Activated CD8-positive, alpha-beta T cell treated with anti-CD3 and anti-CD28 coated beads, Interleukin-2, amount 10 ng/mL, durations not matched to agents 7 days and 5 days (primary cell): ENCODE measurements around the gene TCFL5. TPM values are rescaled to one million over a fixed set of nuclear protein-coding genes. Genes with fewer than 3 reads are reported as not detected.

ENCODE experiments used
- ATAC-seq: fragments of 150-1000 bp; cut with Tn5 transposase; one replicate; pipeline ENCODE4 v1.10.0; 2021; ENCODE audit warnings: moderate library complexity
- CTCF ChIA-PET: fragments of 350-600 bp; sonication (Branson Sonifier 250); formaldehyde crosslinking; loops from one replicate; lab custom pipeline; 2021; ENCODE audit warnings: antibody characterized with exemption; lab: Charles Lee
- POLR2A ChIA-PET: fragments of 350-600 bp; sonication (Branson Sonifier 250); formaldehyde crosslinking; loops from one replicate; lab custom pipeline; 2021; ENCODE audit warnings: antibody characterized with exemption; lab: Charles Lee
- DNase-seq: peaks from one replicate; pipeline ENCODE4 v3.0.0-alpha.2; 2020
- H3K27ac Mint-ChIP-seq: one replicate; pipeline ENCODE4 v1.8.0; 2021; ENCODE audit warnings: mild to moderate bottlenecking, mixed read lengths
- H3K27me3 Mint-ChIP-seq: one replicate; pipeline ENCODE4 v1.8.0; 2021; ENCODE audit warnings: low read depth, mixed read lengths
- H3K36me3 Mint-ChIP-seq: one replicate; pipeline ENCODE4 v1.8.0; 2021; ENCODE audit warnings: low read depth, mixed read lengths
- H3K4me1 Mint-ChIP-seq: one replicate; pipeline ENCODE4 v1.8.0; 2021; ENCODE audit warnings: low read depth, mixed read lengths
- H3K4me3 Mint-ChIP-seq: one replicate; pipeline ENCODE4 v1.8.0; 2021; ENCODE audit warnings: mild to moderate bottlenecking, mixed read lengths
- H3K9me3 Mint-ChIP-seq: one replicate; pipeline ENCODE4 v1.8.0; 2022; ENCODE audit warnings: mixed read lengths; ENCODE audit not compliant: insufficient read depth
- total RNA-seq, 2 experiments: library from RNA; stranded (reverse); gene quantifications; one replicate each; pipeline ENCODE4 v1.2.3, GENCODE V29; 2021

TCFL5 gene
- 1 to 10 TPM; 7.9 to 9.6 TPM for total RNA-seq

DNA sequence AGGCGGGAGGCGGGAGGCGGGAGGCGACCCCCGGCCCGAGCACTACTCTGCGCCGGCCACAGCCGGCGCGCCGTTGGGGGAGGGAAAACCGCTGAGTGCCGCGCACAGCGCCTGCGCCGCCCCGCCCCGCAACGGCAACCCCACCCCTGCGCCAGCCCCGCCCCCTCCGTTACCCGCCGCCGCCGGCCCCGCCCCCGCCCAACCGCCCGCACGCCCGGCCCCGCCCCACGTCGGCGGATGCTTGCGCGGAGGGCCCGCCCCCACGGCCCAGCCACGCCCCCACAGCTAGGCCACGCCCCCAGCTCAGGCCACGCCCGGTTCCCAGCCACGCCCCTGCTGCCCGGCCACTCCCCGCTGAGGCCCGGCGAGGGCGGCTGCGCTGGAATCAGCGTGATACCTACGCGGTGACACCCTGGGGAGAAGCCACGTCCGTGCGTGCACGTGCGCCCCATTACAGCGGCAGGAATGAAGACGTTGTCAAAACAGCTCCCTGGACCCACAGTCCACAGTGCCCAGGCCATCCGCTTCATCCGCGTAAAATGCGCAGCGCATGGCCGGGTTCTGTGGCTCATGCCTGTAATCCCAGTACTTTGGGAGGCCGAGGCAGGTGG is at the start of gene TCFL5:
TSS of gene TCFL5 (minus strand) at position 97 of the 611 bp plus-strand sequence. CDS start 152 bp downstream, outside the sequence.
- CTCF ChIA-PET = interaction anchor here (1.0 to 1.2 kb wide), 4 partner anchors 12 to 362 kb away, joined by 3 to 10 read pairs (median 3); no protein-coding TSS in a partner anchor
- peaks cover 7% of the 10 kb centered on the region for H3K36me3 Mint-ChIP-seq
- H3K27ac Mint-ChIP-seq = no peak within 1 kb of the TSS

GRCh38 chr20:62910777-62911497 is 49.3 kb upstream of the TCFL5 start:
- POLR2A ChIA-PET = interaction anchor here (0.9 to 1.8 kb wide), 2 partner anchors 14 to 18 kb away, joined by 3 to 5 read pairs; no protein-coding TSS in a partner anchor
- CTCF ChIA-PET = interaction anchor here (1.9 kb wide), 1 partner anchor 10 kb away, joined by 8 read pairs; no protein-coding TSS in a partner anchor
- no peak for DNase-seq

More for the DNA sequence above, at the start of gene TCFL5:
- ATAC-seq = peak; percentile 88
- DNase-seq = peak; percentile 92
- H3K9me3 Mint-ChIP-seq = no peaks in the 10 kb centered on the region
- H3K4me1 Mint-ChIP-seq = peaks cover 23% of the 10 kb centered on the region
- peak within 1 kb of the TSS; percentile 64 for H3K4me3 Mint-ChIP-seq
- POLR2A ChIA-PET = interaction anchor here (1.2 to 1.5 kb wide), 2 partner anchors 47 to 56 kb away, joined by 3 to 5 read pairs; no protein-coding TSS in a partner anchor
- H3K27me3 Mint-ChIP-seq = peaks cover 4% of the 10 kb centered on the region

DNA sequence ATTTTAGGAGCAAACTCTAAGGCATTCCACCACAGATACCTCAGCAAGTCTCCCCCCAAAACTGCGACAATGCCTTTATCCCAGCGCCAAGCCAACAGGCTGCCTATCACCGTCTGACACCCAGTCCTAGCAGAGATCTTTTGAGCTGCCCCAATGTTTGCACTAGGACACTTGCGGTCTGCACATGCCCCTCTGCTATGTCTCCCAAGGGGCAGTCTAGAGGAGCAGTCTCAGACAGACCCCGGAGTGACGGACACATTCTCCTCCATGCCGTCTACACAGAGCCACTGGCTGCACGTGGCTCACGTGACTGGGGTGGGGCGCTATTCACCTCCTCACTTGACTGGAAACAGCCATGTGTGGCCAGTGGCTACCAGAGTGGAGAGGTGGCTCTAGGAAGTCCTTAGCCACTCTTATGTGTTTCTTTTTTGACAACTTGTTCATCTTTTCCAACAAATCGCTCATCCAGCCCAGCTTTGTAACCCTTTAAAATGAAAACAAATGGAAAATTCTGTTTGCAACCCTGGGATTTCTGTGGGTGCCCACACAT is 48.7 kb upstream of the TCFL5 start:
- Mint-ChIP-seq H3K36me3 (peaks cover 69% of the 10 kb centered on the region), H3K27ac (peak overlapping the region; percentile 16), H3K9me3 (no peaks in the 10 kb centered on the region), H3K4me1 (peaks cover 44% of the 10 kb centered on the region), H3K4me3 (no peak overlapping the region), H3K27me3 (no peaks in the 10 kb centered on the region)
- POLR2A ChIA-PET = interaction anchor here (0.9 kb wide), 1 partner anchor 525 kb away, joined by 3 read pairs; no protein-coding TSS in a partner anchor
- CTCF ChIA-PET = interaction anchor here (1.3 to 5.3 kb wide), 3 partner anchors 9 to 27 kb away, joined by 3 to 105 read pairs (median 8); no protein-coding TSS in a partner anchor
- no peak for ATAC-seq
- DNase-seq = no peak

More at GRCh38 chr20:62910777-62911497, 49.3 kb upstream of the TCFL5 start:
- ATAC-seq = no peak
- no peak overlapping the region for H3K4me3 Mint-ChIP-seq
- H3K36me3 Mint-ChIP-seq = peaks cover 63% of the 10 kb centered on the region
- H3K9me3 Mint-ChIP-seq = no peaks in the 10 kb centered on the region
- H3K4me1 Mint-ChIP-seq = peaks cover 49% of the 10 kb centered on the region
- no peak overlapping the region for H3K27ac Mint-ChIP-seq
- no peaks in the 10 kb centered on the region for H3K27me3 Mint-ChIP-seq

- ChIA-PET CTCF (interaction anchor here (1.3 to 5.3 kb wide), 4 partner anchors 10 to 45 kb away, joined by 3 to 105 read pairs (median 10); no protein-coding TSS in a partner anchor), POLR2A (interaction anchor here (0.9 to 2.2 kb wide), 2 partner anchors 9 to 524 kb away, joined by 3 to 9 read pairs; no protein-coding TSS in a partner anchor)
- Mint-ChIP-seq H3K36me3 (peaks cover 75% of the 10 kb centered on the region), H3K27ac (peak overlapping the region; percentile 39), H3K4me1 (peaks cover 38% of the 10 kb centered on the region), H3K4me3 (no peak overlapping the region), H3K9me3 (no peaks in the 10 kb centered on the region), H3K27me3 (no peaks in the 10 kb centered on the region)
- ATAC-seq = no peak
- DNase-seq = no peak
Observed at GRCh38 chr20:62908971-62909791, 47.6 kb upstream of the TCFL5 start.

DNA sequence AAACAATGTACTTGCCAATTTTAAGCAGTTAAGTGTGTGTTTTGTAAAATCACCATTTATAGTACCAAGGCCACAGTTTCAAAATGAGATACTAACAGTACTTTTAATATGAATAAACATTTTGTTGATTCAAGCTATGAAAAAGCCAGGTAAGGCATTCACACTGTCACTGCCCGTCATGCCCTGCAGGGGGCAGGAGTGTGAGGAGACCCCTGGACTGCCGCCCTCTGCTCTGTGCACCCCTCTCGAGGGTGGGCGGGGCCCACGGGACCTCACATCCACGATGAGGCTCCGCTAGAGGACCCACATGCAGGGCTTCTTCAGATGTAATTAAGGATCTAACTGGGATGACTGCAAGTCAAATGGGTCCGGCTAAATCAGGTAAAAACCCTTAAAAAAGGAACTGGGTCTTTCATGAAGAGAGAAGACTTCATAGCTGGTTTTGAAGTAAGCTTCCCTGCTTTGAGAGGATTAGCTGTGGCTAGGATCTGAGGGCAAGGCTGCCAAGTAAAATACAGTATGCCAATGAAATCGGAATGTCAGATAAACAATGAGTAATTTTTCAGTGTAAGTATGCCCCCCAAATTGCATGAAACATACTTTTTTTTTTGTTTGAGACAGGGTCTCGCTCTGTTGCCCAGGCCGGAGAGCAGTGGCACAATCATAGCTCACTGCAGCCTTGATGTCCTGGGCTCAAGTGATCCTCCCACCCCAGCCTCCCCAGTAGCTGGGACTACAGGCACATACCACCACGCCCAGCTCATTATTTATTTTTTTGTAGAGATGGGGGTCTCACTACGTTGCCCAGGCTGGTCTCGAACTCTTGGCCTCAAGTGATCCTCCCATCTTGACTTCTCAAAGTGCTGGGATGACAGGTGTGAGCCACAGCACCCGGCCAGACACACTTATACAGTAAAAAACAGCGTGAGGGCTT is 46.0 kb upstream of the TCFL5 start:
- H3K9me3 Mint-ChIP-seq = no peaks in the 10 kb centered on the region
- no peak overlapping the region for H3K4me3 Mint-ChIP-seq
- H3K36me3 Mint-ChIP-seq = peaks cover 80% of the 10 kb centered on the region
- ChIA-PET CTCF (interaction anchor here (0.6 to 5.3 kb wide), 17 partner anchors 9 to 101 kb away, joined by 3 to 105 read pairs (median 6); partner anchors contain the start of genes GID8 and SLC17A9), POLR2A (interaction anchor here (0.8 to 2.2 kb wide), 4 partner anchors 9 to 20 kb away, joined by 3 to 9 read pairs (median 4); no protein-coding TSS in a partner anchor)
- DNase-seq = peak; percentile 52
- peak; percentile 74 for ATAC-seq
- peaks cover 41% of the 10 kb centered on the region for H3K4me1 Mint-ChIP-seq
- H3K27ac Mint-ChIP-seq = no peak overlapping the region
- no peaks in the 10 kb centered on the region for H3K27me3 Mint-ChIP-seq

GRCh38 chr20:62906647-62907375 is 45.2 kb upstream of the TCFL5 start:
- no peak for DNase-seq
- H3K36me3 Mint-ChIP-seq = peaks cover 83% of the 10 kb centered on the region
- H3K27me3 Mint-ChIP-seq = no peaks in the 10 kb centered on the region
- ChIA-PET POLR2A (interaction anchor here (0.8 to 2.2 kb wide), 4 partner anchors 10 to 19 kb away, joined by 3 to 9 read pairs (median 4); no protein-coding TSS in a partner anchor), CTCF (interaction anchor here (0.6 to 5.3 kb wide), 15 partner anchors 8 to 102 kb away, joined by 3 to 105 read pairs (median 6); partner anchors contain the start of genes GID8 and SLC17A9)
- ATAC-seq = no peak
- H3K9me3 Mint-ChIP-seq = no peaks in the 10 kb centered on the region
- H3K4me3 Mint-ChIP-seq = no peak overlapping the region
- H3K4me1 Mint-ChIP-seq = peaks cover 40% of the 10 kb centered on the region
- no peak overlapping the region for H3K27ac Mint-ChIP-seq

DNA sequence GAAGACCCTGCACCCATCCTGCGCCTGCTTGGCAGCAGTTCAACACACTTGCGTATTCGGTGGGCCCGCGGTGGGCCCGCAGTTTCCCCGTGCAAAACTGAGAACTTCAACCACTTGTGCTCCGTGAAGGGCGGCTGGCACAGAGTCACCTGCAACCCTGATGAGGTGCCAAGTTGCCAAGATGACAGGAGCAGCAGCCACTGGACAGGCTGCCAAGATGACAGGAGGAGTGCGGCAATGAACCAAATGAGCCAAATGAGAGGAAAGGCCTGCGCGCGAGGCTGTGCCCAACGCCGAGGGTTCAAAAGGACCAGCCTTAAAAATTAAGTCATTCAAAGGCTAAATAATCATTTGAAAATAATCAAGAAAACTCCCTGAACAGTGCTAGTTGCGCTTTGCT is 44.6 kb upstream of the TCFL5 start:
- H3K4me3 Mint-ChIP-seq = no peak overlapping the region
- POLR2A ChIA-PET = no interaction called here
- DNase-seq = no peak
- no peak for ATAC-seq
- CTCF ChIA-PET = interaction anchor here (2.1 to 5.3 kb wide), 2 partner anchors 13 to 31 kb away, joined by 12 to 105 read pairs; partner anchors contain the start of gene GID8
- peaks cover 84% of the 10 kb centered on the region for H3K36me3 Mint-ChIP-seq
- H3K4me1 Mint-ChIP-seq = peaks cover 42% of the 10 kb centered on the region
- no peaks in the 10 kb centered on the region for H3K9me3 Mint-ChIP-seq
- no peak overlapping the region for H3K27ac Mint-ChIP-seq
- no peaks in the 10 kb centered on the region for H3K27me3 Mint-ChIP-seq

GRCh38 chr20:62905536-62906117 is 44.0 kb upstream of the TCFL5 start:
- H3K4me3 Mint-ChIP-seq = no peak overlapping the region
- no peaks in the 10 kb centered on the region for H3K9me3 Mint-ChIP-seq
- CTCF ChIA-PET = interaction anchor here (5.3 kb wide), 1 partner anchor 13 kb away, joined by 105 read pairs; no protein-coding TSS in a partner anchor

More at GRCh38 chr20:62905536-62906117, 44.0 kb upstream of the TCFL5 start:
- POLR2A ChIA-PET = no interaction called here
- DNase-seq = no peak
- Mint-ChIP-seq H3K27me3 (no peaks in the 10 kb centered on the region), H3K27ac (peak overlapping the region; percentile 31), H3K4me1 (peaks cover 47% of the 10 kb centered on the region), H3K36me3 (peaks cover 84% of the 10 kb centered on the region)
- no peak for ATAC-seq
